HG03025 (cell line): ENCODE measurements around the gene MYO18A.

Source experiments
- ATAC-seq: cut with Tn5 transposase; IDR thresholded peaks from one replicate; pipeline ENCODE4 v1.9.1; 2021; ENCODE audit warnings: mild to moderate bottlenecking, moderate library complexity; ENCODE audit not compliant: unreplicated experiment, low FRiP score

The MYO18A gene

DNA sequence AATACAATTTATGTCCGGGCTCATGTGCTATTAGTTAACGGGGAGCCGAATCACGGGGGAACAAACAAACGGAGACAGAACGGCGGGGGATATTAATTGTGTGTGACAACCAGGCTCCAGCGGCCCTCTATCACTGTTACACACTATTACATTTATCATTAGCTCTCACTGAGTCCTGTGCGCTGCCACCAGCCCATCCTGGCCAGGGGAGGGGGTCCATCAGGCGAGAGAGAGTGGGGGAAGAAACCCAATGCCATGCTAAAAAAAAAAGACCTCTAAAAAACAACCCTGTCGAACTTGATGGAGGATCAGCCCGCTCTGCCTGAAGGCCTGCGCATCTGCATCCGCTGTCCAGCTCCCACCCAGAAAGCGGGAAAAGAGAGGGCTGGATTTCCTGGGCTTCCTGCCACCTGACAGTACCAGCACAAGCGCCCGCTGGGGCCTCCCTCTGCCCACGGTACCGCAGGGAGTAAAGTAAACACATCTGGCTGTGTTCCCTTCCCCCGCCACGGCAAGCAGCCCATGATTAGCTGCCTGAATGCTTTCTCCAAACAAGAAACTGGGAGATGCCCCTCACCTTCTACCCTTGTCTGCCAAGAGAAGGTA lies 95.6 kb downstream of the MYO18A start:
- no peak for ATAC-seq

DNA sequence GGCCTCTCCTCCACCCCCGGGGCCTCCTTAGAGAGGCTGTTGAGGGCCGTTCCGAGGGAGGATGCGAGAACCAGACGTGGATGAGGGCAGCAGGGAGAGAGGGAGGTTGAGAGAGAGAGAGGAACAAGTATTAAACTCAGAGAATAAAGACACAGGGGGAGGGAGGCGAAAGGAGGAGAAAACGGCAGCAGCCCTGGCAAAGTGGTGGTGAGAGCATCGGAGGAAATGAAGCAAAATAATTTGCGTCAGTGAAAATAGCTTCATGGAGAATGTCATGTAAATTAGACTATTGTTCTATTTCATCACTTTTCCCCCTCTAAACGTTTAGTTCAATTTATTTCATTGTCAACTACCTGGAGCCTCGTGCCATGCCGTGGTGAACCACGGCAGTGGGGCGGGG lies 99.2 kb downstream of the MYO18A start:
- no peak for ATAC-seq

DNA sequence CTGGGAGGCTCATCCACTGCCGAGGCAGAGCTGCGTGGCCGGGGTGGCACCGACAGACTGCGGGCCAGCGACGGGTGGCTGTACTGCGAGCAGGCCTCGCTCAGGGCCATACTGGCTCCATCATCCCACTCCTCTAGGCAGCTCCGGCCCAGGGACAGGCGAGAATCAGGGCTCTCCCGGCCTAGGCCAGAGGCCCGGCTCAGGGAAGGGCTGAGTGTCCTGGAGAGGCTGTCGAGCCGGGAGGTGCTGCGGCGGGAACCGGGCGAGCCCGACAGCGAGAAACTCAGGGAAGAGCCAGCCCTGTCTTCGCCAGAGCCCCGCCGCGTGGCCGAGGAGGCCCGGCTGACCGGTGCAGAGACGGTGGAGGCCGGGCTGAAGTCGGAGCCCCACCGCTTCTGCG lies 99.9 kb downstream of the MYO18A start:
- no peak for ATAC-seq

DNA sequence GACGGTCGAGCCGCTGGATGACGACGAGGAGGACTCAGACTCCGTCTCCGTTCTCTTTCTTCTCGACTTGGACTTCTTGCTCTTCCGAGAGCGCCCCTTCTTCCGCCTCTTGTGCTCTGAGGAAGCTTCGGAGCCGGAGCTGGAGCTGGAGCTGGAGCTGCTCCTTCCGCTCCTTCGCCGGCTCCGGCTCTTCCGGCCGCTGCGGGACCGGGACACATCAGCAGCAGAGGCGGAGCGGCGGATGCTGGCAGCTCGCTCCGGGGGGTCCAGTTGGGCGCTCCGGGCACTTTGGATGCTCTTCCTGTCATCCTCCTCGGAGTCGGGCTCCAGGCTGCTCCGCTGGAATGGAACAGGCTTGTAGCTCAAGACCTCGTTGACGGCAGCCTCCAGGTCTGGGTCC lies 100.3 kb downstream of the MYO18A start:
- ATAC-seq, result no peak

DNA sequence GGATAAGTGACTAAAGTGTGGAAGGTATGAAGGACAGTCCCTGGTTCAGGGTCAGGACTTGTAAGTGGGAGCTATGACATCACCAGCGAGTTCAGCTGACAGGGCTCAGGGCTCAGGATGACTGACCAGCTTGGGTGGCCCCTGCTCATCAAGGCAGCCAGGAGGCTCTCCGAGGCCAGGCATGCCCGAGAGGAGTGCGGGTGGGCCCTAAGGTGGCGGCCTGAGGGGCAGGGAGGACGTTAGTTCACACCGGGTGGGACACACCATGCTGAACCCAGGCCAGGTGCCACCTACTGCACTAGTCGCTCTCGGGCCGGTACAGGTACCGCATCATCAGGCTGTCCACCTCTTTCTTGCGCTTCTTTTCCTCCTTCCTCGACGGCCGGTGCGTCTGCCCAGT lies 100.8 kb downstream of the MYO18A start:
- no peak for ATAC-seq

DNA sequence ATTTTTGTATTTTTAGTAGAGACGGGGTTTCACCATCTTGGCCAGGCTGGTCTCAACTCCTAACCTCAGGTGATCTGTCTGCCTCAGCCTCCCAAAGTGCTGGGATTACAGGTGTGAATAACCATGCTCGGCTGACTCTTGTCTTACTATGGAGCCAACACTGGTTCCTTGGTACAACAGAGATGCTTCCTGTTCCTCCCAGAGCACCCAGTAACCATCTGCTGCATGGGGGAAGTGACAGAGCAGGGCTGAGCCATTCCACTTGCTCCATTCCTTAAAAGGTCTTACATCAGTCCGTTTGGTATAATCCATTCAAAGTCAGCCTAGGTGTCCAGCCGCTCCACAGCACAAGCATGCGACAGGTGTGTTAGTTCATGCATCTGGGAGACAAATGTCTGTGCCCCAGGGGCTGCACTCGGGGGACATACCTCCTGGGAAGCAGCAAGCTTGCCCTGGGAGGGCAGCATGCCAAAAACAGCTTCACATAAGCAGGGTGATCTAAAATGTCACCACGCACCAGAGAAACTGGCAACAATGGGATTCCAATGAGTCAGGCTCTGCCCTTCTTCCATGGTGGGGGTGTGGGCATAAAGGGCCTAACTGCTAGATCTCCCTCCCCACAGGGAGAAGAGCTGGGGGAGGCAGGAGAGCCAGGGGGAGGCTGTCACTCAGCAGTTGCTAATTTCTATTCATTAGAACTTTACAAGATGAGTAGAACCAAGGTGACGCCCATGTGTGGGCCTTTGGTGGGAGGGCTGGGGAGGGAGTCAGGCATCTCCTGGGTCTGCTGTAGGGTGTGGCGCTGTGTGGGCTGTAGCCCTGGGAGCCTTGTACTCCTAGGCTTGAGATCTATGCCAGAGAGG lies 101.8 kb downstream of the MYO18A start:
- ATAC-seq, result no peak

DNA sequence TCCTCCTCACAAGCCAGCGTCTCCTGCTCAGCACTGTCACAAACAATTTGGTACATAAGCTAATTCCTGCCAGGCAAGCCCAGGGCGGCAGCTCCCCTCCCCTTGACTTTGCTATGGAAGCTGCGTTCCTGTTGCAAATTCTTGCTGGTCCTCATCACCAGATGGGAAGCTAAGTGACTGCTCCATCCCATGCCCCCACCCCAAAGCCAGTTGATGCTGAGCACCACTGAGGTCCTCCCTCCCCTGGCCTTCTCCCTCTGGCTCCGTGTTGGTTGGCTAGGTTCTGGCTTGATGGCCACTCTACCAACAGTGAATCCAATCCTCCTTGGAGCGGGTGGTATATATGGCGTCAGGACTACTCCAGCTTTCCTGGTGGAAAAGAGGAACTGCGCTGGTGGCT lies 102.9 kb downstream of the MYO18A start:
- no peak for ATAC-seq

DNA sequence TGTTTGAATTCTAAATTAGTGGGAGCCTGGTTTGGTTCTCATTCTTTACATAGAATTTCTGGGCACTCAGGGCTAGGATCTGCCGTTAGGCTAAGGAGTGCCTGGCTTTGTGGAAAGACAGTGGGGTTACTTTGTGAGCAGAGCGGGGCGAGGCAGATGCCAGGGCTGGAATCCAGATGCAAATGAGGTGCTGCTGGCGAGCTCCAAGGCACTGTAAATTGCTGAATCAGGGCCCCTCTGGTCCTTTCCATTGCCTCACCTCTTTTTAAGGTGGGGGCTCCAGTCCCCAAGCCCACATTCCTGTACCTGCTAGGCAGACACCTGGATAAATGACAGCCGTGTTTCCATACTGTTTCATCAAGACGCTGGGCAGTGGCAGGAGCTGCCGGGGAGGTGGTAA lies 103.5 kb downstream of the MYO18A start:
- no peak for ATAC-seq

DNA sequence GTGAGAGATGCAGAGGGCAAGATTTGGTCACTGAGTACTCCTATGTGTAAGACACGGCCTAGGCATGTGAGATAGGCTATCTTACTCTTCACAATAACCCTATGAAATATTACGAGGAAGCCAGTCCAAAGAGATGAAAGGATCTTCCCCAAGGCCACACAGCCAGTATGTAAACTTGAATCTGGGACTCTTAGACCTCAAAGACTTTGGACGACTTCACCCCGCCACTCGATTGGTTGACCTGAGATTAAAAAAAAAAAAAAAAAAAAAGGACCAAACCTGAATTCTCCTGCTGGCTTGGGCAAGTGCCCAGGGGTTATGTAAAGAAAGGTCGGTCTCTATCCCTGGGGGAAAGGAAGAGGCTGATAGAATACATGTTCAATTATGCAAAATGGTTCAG lies 104.1 kb downstream of the MYO18A start:
- ATAC-seq, result no peak

DNA sequence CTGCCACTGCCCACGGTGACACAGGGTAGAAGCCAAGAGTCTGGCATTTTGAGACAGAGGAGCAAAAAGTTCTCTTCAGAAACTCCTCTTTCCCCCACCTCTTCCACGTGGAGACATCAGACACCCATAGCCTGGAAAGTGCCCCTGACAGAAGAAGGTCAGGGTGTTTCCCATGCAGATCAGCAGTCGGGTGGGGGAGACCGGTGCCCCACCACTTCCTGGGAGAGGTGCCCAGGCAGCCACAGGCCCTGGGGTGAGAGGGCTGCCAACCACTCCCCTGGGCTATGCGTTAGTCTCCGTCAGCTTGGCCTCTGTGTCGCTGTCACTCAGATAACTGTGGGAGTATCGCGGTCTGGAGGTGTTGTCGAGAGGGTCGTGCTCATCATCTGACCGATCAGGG lies 105.7 kb downstream of the MYO18A start:
- no peak for ATAC-seq

DNA sequence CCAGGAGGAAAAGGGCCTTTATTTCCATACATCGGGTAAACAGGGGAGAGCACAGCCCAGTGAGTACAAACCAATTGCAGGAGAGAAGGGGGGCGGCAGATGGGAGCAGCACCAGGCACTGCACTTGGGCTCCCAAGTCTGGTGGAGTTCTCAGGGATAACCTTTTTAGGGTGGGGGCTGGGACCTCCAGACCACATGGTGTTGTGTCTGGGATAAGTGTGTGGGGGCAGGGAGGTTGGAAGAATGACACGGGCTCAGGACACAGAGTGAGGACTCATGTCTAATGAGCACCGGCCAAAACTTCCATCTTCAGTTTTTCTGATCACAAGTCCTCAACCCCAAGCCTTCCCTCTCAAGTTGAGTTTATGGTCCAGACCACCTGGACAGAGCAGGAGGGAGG lies 106.7 kb downstream of the MYO18A start:
- ATAC-seq, result no peak

DNA sequence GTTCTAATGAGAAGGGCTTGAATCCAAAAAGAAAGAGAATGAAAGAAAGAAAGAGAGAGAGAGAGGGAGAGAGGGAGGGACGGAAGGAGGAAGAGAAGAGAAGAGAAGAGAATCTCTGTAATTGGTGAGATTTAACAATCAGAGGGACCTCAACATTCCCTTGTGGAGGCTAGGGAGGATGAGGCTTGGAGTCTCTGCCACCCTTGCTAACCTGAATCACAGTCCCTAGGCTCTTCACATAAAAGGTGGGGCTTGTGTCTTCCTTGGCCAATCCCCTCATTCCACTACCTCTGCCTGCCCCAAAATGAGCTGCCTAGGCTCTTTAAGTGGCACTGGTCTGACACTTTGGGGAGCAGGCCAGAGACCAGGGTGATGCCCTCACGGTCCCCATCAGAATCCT lies 107.2 kb downstream of the MYO18A start:
- ATAC-seq, result no peak

DNA sequence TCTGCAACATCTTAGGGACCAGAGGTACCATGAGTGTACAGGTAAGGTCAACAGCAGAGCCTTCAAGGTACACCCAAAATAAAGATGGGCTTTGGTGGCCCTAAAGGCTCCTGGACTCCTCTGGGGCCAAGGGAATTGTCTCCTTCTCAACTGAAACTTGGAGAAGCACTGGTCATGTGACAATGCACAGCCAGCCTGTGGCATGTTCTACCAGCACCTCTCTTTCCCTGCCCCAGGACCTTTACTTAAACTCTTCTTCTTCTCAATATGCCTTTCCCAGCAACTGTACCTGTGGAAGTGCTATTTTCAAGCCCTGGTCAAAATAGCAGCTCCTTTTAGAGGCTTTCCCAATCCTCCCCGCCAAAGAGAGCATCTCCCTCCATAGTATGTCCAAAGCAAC lies 108.9 kb downstream of the MYO18A start:
- ATAC-seq, result no peak

DNA sequence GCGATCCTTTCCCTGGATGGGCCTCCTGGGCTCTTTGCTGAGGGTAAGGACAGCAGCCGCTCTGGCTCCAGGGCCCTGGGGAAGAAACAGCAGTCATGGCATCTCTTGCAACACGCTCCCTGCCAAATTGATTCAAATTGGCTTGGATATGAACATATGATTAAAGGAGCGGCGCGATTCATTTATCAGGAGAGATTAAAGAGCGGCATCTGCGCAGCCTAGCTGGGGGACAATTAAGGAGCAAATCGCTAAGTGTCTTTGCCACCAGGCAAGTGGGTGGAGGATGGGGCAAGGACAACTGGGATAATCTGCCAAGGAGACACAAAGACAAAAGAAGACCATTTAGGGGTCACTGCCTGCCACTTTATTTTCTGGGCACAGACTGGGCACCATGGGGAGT lies 109.4 kb downstream of the MYO18A start:
- no peak for ATAC-seq

DNA sequence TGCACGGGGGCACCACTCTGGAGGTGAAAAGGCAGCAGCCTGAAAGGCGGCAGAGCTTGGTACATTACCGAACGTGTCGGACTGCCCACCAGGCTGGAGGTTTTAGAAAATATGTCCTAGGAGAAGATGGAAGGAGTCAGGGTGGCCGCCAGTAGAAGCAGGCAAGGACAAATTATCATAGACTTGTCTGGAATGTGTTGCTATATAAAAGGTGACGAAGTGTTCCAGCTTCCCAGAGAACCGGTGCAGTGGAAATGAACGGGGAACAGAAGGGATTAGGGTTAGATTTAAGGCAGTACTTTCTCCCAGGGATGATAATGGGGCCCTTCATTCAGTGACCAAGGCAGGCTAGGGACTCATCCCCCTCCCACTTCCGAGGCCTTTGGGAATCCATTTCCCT lies 109.9 kb downstream of the MYO18A start:
- no peak for ATAC-seq

DNA sequence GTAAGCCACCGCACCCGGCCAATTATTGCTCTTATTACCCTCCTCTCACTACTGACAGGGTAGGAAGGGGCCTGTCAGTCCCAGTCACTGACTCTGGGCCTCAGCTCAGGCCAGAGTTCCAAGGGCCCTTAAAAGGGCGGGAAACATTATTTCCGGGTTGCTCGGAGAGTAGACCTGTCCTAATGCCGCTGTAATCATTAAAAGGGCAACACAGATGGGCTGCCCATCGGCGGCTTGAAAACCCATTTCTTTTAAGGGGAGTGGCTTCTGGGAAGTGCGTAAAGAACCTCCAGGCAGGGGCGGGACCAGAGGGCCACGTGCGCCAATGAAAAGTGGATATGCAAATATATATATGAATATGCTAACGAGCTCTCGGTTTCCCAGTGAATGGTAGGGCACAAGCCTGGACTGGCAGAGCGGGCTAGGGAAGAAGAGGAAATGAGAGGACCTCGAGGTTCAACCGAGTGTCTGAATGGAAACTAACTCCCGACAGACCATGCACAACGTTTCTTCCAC lies 110.6 kb downstream of the MYO18A start:
- ATAC-seq, result no peak

DNA sequence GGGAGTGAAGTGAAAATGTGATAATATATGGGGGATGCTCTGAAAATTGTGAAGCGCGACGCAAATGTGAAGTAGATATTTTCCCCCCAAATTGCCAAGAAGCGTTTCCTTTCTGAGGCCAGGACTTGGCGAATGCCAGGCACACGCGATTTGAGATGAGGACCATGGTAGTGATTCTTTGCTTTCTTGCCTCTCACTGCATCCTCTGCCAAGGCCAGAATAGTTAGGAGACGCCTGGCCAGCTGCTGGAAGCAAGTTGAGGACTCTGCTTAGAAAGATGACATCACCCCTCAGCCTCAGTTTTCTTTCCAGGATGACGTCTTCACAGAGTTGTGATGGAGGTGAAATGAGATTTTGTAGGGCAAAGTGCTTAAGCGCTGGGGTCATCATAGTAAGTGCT lies 111.4 kb downstream of the MYO18A start:
- no peak for ATAC-seq

DNA sequence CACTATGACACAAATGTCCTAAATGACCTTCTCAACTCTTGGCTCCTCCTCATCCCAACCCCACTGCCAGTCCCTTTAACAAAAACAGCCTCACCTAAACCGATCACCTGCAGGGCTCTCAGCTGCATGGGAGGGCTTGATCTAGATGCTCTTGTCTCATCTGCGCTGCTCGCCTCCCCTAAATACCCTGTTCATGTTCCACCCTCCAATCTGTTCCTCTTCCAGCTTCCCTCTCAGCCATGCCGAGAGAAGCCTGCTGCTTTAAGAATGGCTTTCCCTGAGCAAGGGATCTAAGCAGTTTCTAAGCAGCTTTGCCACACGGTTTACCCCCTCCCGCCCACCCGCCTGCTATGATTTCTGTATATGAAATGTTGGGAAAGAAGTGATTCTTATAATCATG lies 113.6 kb downstream of the MYO18A start:
- no peak for ATAC-seq

DNA sequence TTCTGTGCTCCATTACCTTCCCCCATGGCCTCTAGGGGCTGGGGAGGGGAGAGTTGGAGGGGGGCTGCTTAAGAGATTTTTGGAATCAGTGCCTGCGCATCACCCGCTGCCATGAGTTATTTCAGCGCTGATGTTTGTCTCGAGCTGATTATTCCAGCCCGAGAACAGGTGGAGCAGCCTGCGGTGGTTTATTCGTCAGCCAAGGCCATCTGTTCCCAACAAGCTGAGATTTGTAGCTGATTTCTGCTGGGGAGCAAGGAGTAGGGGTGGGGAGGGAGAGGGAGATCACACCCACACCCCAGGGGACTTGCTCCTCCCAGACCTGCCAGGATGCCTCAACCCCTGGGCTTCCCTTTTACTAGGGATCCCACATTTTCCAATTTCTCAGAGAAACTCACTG lies 114.2 kb downstream of the MYO18A start:
- ATAC-seq, result no peak

DNA sequence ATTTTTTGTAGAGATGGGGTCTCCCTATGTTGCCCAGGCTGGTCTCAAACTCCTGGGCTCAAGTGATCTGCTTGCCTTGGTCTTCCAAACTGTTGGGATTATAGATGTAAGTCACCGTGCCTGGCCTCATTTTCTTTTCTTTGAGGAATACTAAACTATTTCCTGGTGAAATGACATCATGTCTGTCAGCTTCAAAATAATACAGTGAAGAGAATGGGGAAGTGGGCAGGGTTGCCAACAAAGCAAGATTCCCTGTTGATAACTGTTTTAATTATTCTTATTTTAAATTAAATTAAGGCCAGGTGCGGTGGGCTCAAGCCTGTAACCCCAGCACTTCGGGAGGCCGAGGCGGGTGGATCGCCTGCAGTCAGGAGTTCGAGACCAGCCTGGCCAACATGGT lies 116.2 kb downstream of the MYO18A start:
- ATAC-seq, result no peak

DNA sequence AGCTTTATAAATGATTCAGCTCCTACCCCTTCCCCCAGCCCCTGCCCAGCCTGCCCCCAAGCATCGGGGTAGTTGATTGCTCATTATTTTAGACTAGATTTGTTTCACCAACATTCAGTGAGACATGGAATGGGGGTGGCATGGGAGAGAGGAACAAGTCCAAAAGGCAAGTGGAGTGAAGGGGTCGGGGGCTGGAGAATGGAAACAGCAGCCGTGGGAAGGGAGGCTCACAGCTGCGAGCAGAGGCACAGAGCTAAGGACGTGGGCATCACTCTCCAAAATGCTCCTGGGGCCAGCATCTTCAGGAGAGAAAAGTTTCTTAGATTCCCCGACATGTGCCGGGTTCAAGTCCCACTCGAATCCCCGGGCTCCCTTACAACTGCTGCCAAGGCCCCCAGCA lies 118.0 kb downstream of the MYO18A start:
- ATAC-seq, result no peak

DNA sequence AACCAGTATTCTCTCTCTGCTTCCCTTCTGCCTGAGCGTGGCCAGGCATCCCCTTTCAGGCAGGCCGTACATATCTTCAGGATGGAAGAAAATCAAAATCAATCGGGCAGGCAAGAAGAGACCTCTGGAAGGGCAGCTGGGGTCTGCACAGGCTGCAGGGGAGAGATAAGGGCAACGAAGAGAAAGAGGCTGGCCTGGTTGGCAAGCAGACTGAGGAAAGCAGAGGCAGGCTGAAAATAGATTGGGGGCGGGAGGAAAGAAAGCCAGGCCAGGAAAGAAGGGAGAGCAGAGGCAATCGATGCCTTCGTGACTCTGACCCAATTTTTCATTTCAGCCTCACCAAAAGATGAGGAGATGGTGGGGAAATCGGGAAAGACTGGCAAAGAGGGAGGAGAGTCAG lies 119.2 kb downstream of the MYO18A start:
- ATAC-seq, result no peak
